ENCODE results near the gene SLX4.
"Not testable (repeated sequence)": the region's sequence is repeated elsewhere in the genome, so short reads cannot be mapped to it uniquely, and the experiment has no call there.

SLX4 gene

GRCh38 chr16:3642397-3643094 is 31.1 kb upstream of the SLX4 start:
- DNase-seq, result peak; percentile 21

- no peak for DNase-seq
Observed at GRCh38 chr16:3641801-3642396, 30.5 kb upstream of the SLX4 start.

DNA sequence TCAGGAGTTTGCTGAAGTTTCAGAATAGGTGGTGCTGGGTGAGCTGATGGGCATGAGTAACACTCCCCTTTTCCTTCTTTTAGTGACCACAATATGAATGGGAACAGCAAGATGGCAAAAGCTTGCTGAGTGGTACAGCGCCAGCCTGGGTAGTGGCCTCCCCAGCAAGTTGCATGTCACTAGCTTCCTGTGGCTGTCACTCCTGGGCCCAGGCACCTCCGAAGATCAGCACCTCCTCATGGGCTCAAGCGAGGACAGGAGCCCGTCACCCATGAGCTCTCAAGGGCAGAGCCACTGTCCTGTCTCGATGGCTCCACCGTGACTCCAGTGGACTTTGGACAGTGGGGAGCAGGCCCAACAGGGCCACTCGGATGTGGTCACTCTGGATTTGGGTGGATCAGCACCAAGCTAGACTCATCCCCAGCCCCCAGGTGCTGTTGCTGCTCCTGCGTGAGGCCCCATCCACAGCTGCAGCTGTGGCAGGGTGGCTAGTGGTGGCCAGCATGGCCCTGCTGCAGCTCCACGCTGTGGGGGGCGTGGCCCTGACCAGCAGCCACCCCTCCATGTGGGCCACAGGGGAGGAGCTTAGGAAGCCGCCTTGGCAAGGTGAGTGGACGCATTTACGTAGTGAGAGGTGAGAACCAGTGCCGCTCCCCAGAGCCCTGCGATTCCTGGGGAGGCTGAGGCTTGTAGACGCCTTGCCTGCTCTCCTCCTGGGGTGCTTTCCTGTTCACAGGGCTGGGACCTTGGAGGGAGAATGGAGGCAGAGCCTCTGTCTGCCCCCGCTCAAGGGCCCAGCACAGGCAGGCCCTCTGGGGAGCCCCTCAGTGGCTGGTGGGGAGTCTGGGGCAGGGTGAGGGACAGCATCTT is 29.5 kb upstream of the SLX4 start:
- no peak for DNase-seq

GRCh38 chr16:3640207-3640606 is 28.8 kb upstream of the SLX4 start:
- no peak for DNase-seq

- DNase-seq, result no peak
Observed at GRCh38 chr16:3638916-3639644, 27.7 kb upstream of the SLX4 start.

GRCh38 chr16:3637371-3637923 is 26.0 kb upstream of the SLX4 start:
- DNase-seq, result peak; percentile 34

DNA sequence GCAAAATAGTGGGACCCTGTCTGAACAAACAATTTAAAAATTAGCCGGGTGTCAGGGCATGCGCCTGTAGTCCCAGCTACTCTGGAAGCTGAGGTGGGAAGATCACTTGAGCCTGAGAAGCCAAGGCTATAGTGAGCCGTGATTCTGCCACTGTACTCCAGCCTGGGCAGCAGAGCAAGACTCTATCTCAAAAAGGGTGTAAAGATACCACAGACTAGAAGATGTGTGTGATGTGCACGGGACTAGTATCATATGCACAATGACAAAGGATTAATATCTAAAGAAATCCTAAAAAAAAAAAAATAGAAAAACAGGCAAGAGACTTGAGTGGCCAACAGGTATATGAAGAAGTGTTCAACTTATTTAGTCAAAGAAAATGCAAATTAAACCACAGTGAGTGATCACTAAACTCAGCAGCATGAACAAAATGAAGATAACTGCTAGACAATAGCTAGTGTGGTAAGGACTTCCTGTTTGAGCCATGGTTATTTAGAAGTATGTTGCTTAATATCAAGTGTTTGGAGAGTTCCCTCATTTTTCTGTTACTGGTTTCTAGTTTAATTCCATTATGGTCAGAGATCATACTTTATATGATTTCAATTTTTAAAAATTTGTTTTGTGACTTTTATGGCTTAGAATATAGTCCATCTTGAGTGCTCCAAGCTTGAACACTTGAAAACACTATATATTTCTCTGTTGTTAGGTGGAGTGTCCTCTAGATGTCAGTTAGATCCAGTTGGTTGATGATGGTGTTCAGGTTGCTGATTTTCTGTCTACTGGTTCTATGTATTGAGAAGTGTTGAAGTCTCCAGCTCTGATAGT is 14.7 kb upstream of the SLX4 start:
- DNase-seq, result no peak

DNA sequence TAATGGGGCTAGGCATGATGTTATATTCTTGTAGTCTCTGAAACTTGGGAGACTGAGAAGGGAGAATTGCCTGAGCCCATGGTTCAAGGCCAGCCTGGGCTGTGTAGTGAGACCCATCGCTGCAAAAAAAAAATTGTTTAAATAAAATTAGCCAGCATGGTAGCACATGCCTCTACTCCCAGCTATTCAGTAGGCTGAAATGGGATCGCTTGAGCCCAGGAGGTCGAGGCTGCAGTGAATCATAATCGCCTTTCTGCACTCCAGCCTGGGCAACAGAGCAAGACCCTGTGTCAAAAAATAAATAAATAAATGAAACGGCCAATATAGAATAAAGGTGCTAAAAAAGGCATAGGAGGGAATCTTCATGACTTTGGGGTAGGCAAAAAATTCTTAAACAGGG is 13.9 kb upstream of the SLX4 start:
- DNase-seq, result no peak

- no peak for DNase-seq
Observed at GRCh38 chr16:3623642-3624041, 12.2 kb upstream of the SLX4 start.

GRCh38 chr16:3618769-3619141 is 7.3 kb upstream of the SLX4 start:
- DNase-seq, result no peak

GRCh38 chr16:3612510-3613466 is 1.4 kb upstream of the SLX4 start:
- DNase-seq, result no peak

GRCh38 chr16:3610698-3611145 is 684 bp downstream of the SLX4 start:
- DNase-seq, result no peak

DNA sequence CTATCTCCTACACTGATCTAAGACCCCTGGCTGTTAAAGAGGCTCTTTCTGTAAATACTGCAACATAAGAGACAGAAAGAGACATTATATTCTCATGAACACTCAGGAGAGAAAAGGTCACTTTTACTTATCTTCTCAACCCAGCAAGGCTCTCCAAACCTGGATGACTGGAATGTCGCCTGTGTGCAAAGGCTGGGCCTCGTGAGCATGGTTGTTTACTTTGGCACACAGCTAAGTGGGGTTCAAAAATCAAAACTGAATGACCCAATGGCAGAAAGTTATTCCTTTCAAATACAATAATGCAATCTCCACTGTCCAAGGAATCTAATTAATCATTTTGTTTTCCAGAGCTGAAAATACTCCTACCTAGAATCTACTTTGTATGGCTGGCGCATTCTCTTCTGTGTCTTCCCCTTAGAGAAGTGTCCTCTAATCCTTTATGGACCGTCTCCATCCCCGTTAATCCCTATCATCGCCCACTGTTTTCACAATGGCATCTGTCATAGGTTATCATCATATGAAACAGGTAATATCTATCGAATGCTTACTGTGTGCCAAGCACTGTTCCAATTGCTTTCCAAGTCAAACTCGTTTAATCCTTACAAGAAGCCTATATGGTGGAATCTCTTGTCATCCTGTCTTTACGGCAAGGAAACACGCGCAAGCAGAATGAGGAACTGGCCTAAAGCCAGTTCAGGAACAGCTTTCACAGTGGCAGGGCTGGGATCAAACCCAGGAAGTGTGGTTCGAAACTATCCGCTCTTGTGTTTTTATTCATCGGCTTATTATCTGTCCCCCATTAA is 1.3 kb downstream of the SLX4 start:
- DNase-seq, result peak; percentile 3

GRCh38 chr16:3608976-3609375 is 2.4 kb downstream of the SLX4 start:
- DNase-seq, result not testable (repeated sequence)

DNA sequence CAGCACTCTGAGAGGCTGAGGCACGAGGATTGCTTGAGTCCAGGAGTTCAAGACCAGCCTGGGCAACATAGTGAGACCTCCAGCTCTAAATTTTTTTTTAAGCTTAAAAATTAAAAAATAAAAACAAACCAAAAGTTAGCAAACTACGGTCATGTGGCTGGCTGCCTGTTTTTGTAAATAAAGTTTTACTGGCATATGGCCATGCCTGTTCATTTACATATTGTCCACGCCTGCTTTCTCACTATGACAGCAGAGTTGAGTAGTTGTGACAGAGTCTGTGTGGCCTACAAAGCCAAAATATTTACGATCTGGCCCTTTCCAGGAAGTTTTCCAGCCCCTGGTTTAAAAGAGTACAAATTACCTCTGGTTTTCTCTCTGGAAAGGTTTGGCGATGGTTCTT is 3.3 kb downstream of the SLX4 start:
- DNase-seq, result no peak

DNA sequence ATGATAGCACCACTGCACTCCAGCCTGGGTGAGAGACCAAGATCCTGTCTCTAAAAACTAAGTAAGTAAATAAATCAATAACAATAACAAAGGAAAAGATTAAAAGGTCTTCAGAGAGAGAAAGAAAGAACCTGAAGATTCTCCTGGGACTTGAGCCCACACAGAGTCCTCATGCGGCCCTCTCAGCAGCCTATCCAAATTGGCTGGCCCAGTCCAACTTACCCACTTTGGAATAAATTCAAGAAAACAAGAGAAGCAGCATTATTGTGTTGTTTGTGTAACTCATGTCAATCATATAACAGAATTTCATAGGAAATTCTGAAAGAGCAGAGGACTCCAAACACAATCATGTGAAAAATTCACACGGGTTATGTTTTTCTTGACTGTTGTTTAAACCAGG is 3.8 kb downstream of the SLX4 start:
- no peak for DNase-seq

GRCh38 chr16:3607161-3607560 is 4.2 kb downstream of the SLX4 start:
- DNase-seq, result no peak

DNA sequence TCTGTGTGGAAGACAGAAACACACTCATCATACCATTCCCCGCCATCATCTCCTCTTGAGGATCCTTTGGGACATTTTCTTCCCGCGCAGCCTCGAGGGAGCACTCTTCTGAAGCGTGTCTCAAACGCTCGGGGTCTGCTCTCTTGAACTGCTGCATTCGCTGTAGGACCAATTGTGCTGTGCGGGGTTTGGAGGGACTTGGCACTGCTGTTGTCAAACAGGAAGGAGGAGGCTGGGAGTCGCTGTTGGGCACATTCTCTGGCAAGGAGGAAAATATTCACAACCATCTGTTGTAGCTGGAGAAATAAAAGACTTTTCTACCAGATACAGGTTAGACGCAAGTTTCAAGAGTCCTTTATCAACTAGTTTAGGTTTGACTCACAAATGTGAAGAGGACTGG is 5.0 kb downstream of the SLX4 start:
- no peak for DNase-seq

DNA sequence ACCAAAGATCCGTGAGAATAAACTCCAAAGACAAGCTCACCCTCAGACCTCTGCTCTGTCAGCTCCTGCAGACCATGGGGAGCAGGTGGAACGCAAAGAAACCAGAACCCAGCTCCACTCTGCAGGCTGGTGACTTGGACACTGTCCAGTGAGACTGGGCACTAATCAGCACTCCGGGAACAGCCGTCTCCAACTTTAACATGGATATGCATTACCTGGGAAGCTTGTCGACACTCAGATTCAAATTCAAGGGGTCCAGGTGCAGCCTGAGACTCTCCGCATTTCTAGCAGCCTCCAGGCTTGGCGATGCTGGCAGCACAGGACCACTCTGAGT is 9.1 kb downstream of the SLX4 start:
- no peak for DNase-seq
